Measurements from ENCODE around the gene OR1L8. TPM values are rescaled to one million over a fixed set of nuclear protein-coding genes. Genes with fewer than 3 reads are reported as not detected.

OR1L8 gene, protein sequence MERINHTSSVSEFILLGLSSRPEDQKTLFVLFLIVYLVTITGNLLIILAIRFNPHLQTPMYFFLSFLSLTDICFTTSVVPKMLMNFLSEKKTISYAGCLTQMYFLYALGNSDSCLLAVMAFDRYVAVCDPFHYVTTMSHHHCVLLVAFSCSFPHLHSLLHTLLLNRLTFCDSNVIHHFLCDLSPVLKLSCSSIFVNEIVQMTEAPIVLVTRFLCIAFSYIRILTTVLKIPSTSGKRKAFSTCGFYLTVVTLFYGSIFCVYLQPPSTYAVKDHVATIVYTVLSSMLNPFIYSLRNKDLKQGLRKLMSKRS
- 0.06 TPM in 1 of 2 replicates, not detected in the other for total RNA-seq

GRCh38 chr9:122583284-122583683 lies at the start of gene OR1L8:
TSS of gene OR1L8 (minus strand) at chr9:122583384. CDS start at chr9:122568477, 14,907 bp downstream.

DNA sequence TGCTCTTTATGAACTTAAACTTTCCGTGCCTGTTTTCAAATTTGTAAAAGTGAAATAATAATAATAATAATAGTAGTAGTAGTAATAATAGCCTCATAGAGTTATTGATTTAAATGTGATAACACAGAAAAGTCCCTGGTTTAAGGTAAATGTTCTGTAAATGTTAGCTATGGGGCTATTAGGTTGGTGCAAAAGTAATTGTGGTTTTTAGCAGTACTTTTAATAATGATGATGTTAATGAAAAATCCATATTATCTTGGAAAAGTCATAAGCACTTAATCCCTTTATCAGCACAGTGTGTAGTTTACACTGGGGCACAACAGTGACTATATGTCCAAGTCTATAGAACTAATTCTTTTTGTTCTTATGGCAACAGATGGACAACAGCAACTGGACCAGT lies 31.2 kb upstream of the OR1L8 start, which contains the start of gene OR1Q1:
Gene OR1Q1, plus strand, starts transcription at position 377 of the 400 bp plus-strand sequence. Its CDS starts 0 bp downstream, at position 377.

DNA sequence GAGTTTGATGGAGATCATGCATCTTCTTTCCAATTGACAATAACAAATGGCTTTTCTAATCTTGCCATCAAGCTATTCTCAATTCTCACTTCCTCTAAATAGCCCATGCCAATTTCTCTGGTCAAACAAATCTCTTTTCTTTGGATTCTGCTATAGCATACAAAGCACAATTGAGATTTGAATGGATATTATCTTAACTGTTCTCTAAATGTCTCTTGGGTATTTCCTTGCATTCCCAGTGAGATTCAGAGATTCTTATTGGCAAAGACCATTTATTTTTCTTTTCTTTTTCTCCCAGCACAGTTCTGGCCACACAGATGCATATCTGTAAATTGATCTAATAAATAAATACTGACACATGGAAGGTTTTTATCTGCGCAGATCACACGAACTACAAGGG lies 30.4 kb downstream of the OR1L8 start, which contains the start of gene OR1N2:
Gene OR1N2, plus strand, starts transcription at position 301 of the 400 bp plus-strand sequence. CDS start 100 bp downstream, outside the sequence.

GRCh38 chr9:122527193-122527592 lies 56.0 kb downstream of the OR1L8 start, which contains the start of gene OR1N1:
TSS of gene OR1N1 (minus strand) at chr9:122527293. CDS start at chr9:122527293, 0 bp downstream.

DNA sequence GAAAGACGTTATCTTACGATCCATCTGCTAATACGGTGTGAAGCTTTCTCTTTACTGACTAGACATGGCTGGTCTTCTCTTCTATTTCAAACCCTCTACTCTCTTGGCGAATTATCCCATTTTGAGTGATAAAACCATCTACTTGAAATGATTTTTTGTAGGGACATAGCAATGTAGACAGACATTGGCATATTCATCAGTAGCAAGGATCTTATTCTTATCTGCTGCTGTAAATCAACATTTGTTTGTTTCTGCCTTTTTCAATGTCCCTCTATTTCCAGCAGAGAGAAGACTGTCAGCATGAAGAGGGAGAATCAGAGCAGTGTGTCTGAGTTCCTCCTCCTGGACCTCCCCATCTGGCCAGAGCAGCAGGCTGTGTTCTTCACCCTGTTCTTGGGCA lies 64.3 kb downstream of the OR1L8 start, which contains the start of gene OR1J4:
Gene OR1J4, plus strand, starts transcription at position 301 of the 400 bp plus-strand sequence. Its CDS starts 0 bp downstream, at position 301.

Other genes starting within 250 kb of the OR1L8 start
- gene PTGS1, start 212.4 kb downstream of the OR1L8 start, total RNA-seq = 0.97 and 5.9 TPM in 2 replicates
- not detected in 2 replicates for gene OR1J1, start 105.5 kb downstream of the OR1L8 start, total RNA-seq
- gene OR1J2, start 72.6 kb downstream of the OR1L8 start, total RNA-seq = 0.13 TPM in 1 of 2 replicates, not detected in the other
- gene OR1J4, start 64.2 kb downstream of the OR1L8 start, total RNA-seq = 0.25 TPM in 1 of 2 replicates, not detected in the other
- gene OR1N1, start 56.1 kb downstream of the OR1L8 start, total RNA-seq = not detected in 2 replicates
- not detected in 2 replicates for gene OR1N2, start 30.3 kb downstream of the OR1L8 start, total RNA-seq
- gene OR1Q1, start 31.4 kb upstream of the OR1L8 start, total RNA-seq = not detected in 2 replicates
- gene OR1B1, start 74.2 kb upstream of the OR1L8 start, total RNA-seq = 0.13 TPM in 1 of 2 replicates, not detected in the other
- not detected in 2 replicates for gene OR1L1, start 78.3 kb upstream of the OR1L8 start, total RNA-seq
- gene OR1L3, start 91.7 kb upstream of the OR1L8 start, total RNA-seq = not detected in 2 replicates
- not detected in 2 replicates for gene OR1L4, start 140.6 kb upstream of the OR1L8 start, total RNA-seq
- gene OR1L6, start 158.9 kb upstream of the OR1L8 start, total RNA-seq = not detected in 2 replicates
- not detected in 2 replicates for gene OR5C1, start 205.5 kb upstream of the OR1L8 start, total RNA-seq
- gene OR1K1, start 216.7 kb upstream of the OR1L8 start, total RNA-seq = not detected in 2 replicates
- 57.6 and 106 TPM in 2 replicates for gene PDCL, start 245.2 kb upstream of the OR1L8 start, total RNA-seq

All from bladder microvascular endothelial cell (primary cell).